Thyroid gland (tissue), 4 donors: ENCODE results near the gene HS6ST3. TPM values are rescaled to one million over a fixed set of nuclear protein-coding genes. Genes with fewer than 3 reads are reported as not detected.

Experiments used
- DNase-seq, 2 donors: peaks; one replicate each; pipeline ENCODE4 v3.0.0-alpha.2; 2019
- H3K27ac ChIP-seq, 3 donors: fragments of 200-600 bp; sonication (generic); 1 replicate in 2 of 3; 2 replicates in 1 of 3; pipeline ENCODE4 v1.5.1; 2016 to 2019; ENCODE audit warnings: mild to moderate bottlenecking in 1 of 3, moderate library complexity in 1 of 3
- H3K27me3 ChIP-seq: fragments of 200-600 bp; sonication (generic); one replicate; pipeline ENCODE4 v1.5.1; 2019
- H3K36me3 ChIP-seq, 2 donors: fragments of 200-600 bp; sonication (generic); one replicate each; pipeline ENCODE4 v1.5.1; 2016 to 2019
- H3K4me1 ChIP-seq, 2 donors: fragments of 200-600 bp; sonication (generic); one replicate each; pipeline ENCODE4 v1.5.1; 2017 to 2019
- H3K4me3 ChIP-seq, 3 donors: fragments of 200-600 bp; sonication (generic); replicated peaks in 1 of 3; 1 replicate in 2 of 3; 2 replicates in 1 of 3; pipeline ENCODE4 v1.5.1; 2016; ENCODE audit warnings: mild to moderate bottlenecking in 1 of 3
- H3K9me3 ChIP-seq: fragments of 200-600 bp; sonication (generic); one replicate; pipeline ENCODE4 v1.5.1; 2017
- CTCF ChIP-seq, 6 experiments: fragments of 200-600 bp in 3 of 6; fragments of 450-650 bp in 3 of 6; sonication (generic) in 3 of 6; IDR thresholded peaks; one replicate each; pipeline ENCODE4 v1.5.1; 2016 to 2019; ENCODE audit warnings: antibody characterized with exemption in 6 of 6, mild to moderate bottlenecking in 2 of 6, inconsistent platforms in 1 of 6, moderate library complexity in 1 of 6
- POLR2A ChIP-seq, 2 donors: fragments of 450-650 bp; IDR thresholded peaks; one replicate each; pipeline ENCODE4 v1.6.1; 2017; ENCODE audit warnings: antibody characterized with exemption in 2 of 2, mild to moderate bottlenecking in 2 of 2, moderate library complexity in 1 of 2
- WGBS, 2 donors: methylation state at CpG; one replicate each; pipeline ENCODE4 v1.1.5; 2017; 5-methylcytosine and 5-hydroxymethylcytosine counted together
- intact Hi-C: fragments of 100-400 bp; cut with DNase I; formaldehyde crosslinking; loops from one replicate; pipeline ENCODE4 v1.15.1; 2023
- total RNA-seq, 4 donors: library from RNA; depleted of rRNA; stranded (reverse); fragments of >200 nt; gene quantifications; one replicate each; pipeline ENCODE4 v1.2.3, GENCODE V29; 2016

HS6ST3 gene
- total RNA-seq, 4 donors from 2014 or later, result 2.0 to 5.8 (median 5.0) TPM

GRCh38 chr13:96198038-96198437, 108.1 kb downstream of the HS6ST3 start:
- WGBS, 2 donors, result 80 to 83% methylated on average over 5 of the region's 5 CpGs
- intact Hi-C loops, result no loop called here
- H3K36me3 ChIP-seq, result no peaks in the 10 kb centered on the region
- TF ChIP-seq POLR2A (IDR thresholded peaks at IDR 0.05) (no peak), CTCF (IDR thresholded peaks at IDR 0.05) (no peak)
- H3K27me3 ChIP-seq, result no peaks in the 10 kb centered on the region
- no peaks in the 10 kb centered on the region for H3K9me3 ChIP-seq
- H3K27ac ChIP-seq, result no peak overlapping the region
- no peak overlapping the region for H3K4me3 ChIP-seq
- no peak for DNase-seq
- H3K4me1 ChIP-seq, result no peaks in the 10 kb centered on the region

DNA sequence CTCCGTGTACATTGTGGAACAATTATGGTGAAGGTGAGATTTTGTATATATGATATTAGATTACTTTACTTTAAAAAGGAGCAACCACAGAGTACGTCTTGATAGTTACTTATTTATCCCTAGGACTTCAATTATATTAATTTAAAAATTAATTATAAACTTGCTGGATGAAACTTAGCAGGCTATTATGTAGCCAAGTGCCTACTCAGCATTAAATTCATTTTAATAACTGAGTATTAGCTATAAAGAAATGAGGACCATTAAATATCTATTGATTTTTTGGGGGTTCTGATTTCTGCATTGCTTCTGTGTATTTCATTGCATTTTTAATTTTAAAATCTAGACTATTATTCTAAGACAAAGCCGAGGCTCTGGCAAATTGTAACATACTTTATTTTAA, 109.4 kb downstream of the HS6ST3 start:
- Histone ChIP-seq H3K9me3 (no peaks in the 10 kb centered on the region), H3K4me1 (no peaks in the 10 kb centered on the region), H3K4me3 (no peak overlapping the region), H3K27ac (no peak overlapping the region), H3K27me3 (no peaks in the 10 kb centered on the region), H3K36me3 (no peaks in the 10 kb centered on the region)
- DNase-seq, result no peak
- intact Hi-C loops, result no loop called here
- whole genome bisulfite sequencing, 2 donors, result 88 to 90% methylated on average over 3 of the region's 3 CpGs
- TF ChIP-seq POLR2A (IDR thresholded peaks at IDR 0.05), result no peak
- TF ChIP-seq CTCF (IDR thresholded peaks at IDR 0.05), result no peak

- Histone ChIP-seq H3K27me3 (no peaks in the 10 kb centered on the region), H3K4me1 (no peaks in the 10 kb centered on the region), H3K4me3 (no peak overlapping the region), H3K36me3 (no peaks in the 10 kb centered on the region), H3K9me3 (no peaks in the 10 kb centered on the region), H3K27ac (no peak overlapping the region)
- DNase-seq, result no peak
- 72 to 90% methylated on average over 6 of the region's 6 CpGs for WGBS, 2 donors
- intact Hi-C loops, result no loop called here
- TF ChIP-seq POLR2A (IDR thresholded peaks at IDR 0.05) (no peak), CTCF (IDR thresholded peaks at IDR 0.05) (no peak)
Observed at GRCh38 chr13:96200810-96201209, 110.9 kb downstream of the HS6ST3 start.

- Histone ChIP-seq H3K4me3 (no peak overlapping the region), H3K27me3 (no peaks in the 10 kb centered on the region), H3K36me3 (no peaks in the 10 kb centered on the region), H3K4me1 (no peaks in the 10 kb centered on the region), H3K27ac (no peak overlapping the region), H3K9me3 (no peaks in the 10 kb centered on the region)
- intact Hi-C loops, result no loop called here
- WGBS, 2 donors, result 84 to 90% methylated on average over 5 of the region's 5 CpGs
- no peak for DNase-seq
- TF ChIP-seq CTCF (IDR thresholded peaks at IDR 0.05) (no peak), POLR2A (IDR thresholded peaks at IDR 0.05) (no peak)
Observed at GRCh38 chr13:96202315-96202714, 112.4 kb downstream of the HS6ST3 start.

GRCh38 chr13:96203471-96203870, 113.6 kb downstream of the HS6ST3 start:
- Histone ChIP-seq H3K27me3 (no peaks in the 10 kb centered on the region), H3K4me3 (no peak overlapping the region), H3K4me1 (no peaks in the 10 kb centered on the region), H3K36me3 (no peaks in the 10 kb centered on the region), H3K27ac (no peak overlapping the region), H3K9me3 (no peaks in the 10 kb centered on the region)
- 82% methylated on average over 2 of the region's 2 CpGs for WGBS, 2 donors
- intact Hi-C loops, result no loop called here
- no peak for DNase-seq
- TF ChIP-seq POLR2A (IDR thresholded peaks at IDR 0.05) (no peak), CTCF (IDR thresholded peaks at IDR 0.05) (no peak)
